K562 (cell line): ENCODE measurements around the gene KANK2. TPM values are rescaled to one million over a fixed set of nuclear protein-coding genes. Genes with fewer than 3 reads are reported as not detected.

Source experiments
- ATAC-seq: fragments of 200-7000 bp; cut with Tn5 transposase; 3 replicates; pipeline ENCODE4 v1.9.1; 2020; ENCODE audit warnings: moderate library complexity
- BruUV-seq: library from RNA; stranded (reverse); fragments of 400-500 nt; replicated peaks from 2 replicates; lab custom pipeline; 2021; lab: Mats Ljungman, UMichigan
- CTCF ChIA-PET: fragments of 300-600 bp; formaldehyde crosslinking; extraction: SDS; loops from one replicate; lab custom pipeline; 2021; ENCODE audit warnings: low intra/inter-chr PET ratio; lab: Yijun Ruan, JAX
- POLR2A ChIA-PET: fragments of 300-600, 350-650 bp; sonication (Branson Sonifier 250); formaldehyde crosslinking; extraction: SDS; loops from one replicate; lab custom pipeline; 2021; ENCODE audit warnings: antibody characterized with exemption, inconsistent platforms; lab: Yijun Ruan, JAX
- DNase-seq, 4 experiments: peaks; one replicate each; pipeline versions ENCODE4 v3.0.0 to v3.0.0-alpha.2; 2011 to 2018; ENCODE audit warnings: low spot score in 3 of 4, mixed read lengths in 3 of 4; ENCODE audit errors: extremely low read depth in 1 of 4
- FAIRE-seq: peaks from 2 replicates; lab custom pipeline; 2011; peaks lifted over from hg19 to GRCh38; lab: Jason Lieb, UNC
- H2AFZ ChIP-seq: 2 replicates; pipeline ENCODE4 v1.6.0; 2011; ENCODE audit warnings: low read depth, low read length, control low read depth, inconsistent platforms
- H3K27ac ChIP-seq: fragments of 200-600 bp; 3 replicates; pipeline ENCODE4 v1.8.0; 2011; ENCODE audit warnings: low read depth, mild to moderate bottlenecking, control low read depth, inconsistent platforms, low read length, moderate library complexity, mixed read lengths; ENCODE audit errors: extremely low read depth
- H3K27me3 ChIP-seq, 2 experiments: fragments of 300-600 bp in 1 of 2; 2 replicates in 1 of 2; 3 replicates in 1 of 2; pipeline versions ENCODE4 v1.6.0 to v1.8.0; 2011; ENCODE audit warnings: inconsistent platforms in 2 of 2, low read length in 2 of 2, mild to moderate bottlenecking in 1 of 2, mixed read lengths in 1 of 2, moderate library complexity in 1 of 2; ENCODE audit not compliant: control insufficient read depth in 2 of 2, insufficient read depth in 2 of 2
- H3K36me3 ChIP-seq: fragments of 300-600 bp; 3 replicates; pipeline ENCODE4 v1.8.0; 2011; ENCODE audit warnings: mild to moderate bottlenecking, low read length, inconsistent platforms; ENCODE audit not compliant: control insufficient read depth, insufficient read depth
- H3K4me1 ChIP-seq, 2 experiments: fragments of 200-600 bp in 1 of 2; replicated peaks in 1 of 2; 2 replicates in 1 of 2; 3 replicates in 1 of 2; pipeline versions ENCODE4 v1.5.1 to v1.8.0; 2011; ENCODE audit warnings: inconsistent platforms in 2 of 2, low read length in 2 of 2, mild to moderate bottlenecking in 1 of 2, mixed read lengths in 1 of 2, moderate library complexity in 1 of 2; ENCODE audit not compliant: control insufficient read depth in 2 of 2, insufficient read depth in 2 of 2
- H3K4me2 ChIP-seq: 2 replicates; pipeline ENCODE4 v1.6.1; 2011; ENCODE audit warnings: low read length, control low read depth, inconsistent platforms, mixed read lengths; ENCODE audit not compliant: insufficient read depth
- H3K4me3 ChIP-seq: fragments of 200-600 bp; sonication (generic), shearing (Covaris generic); 2 replicates; pipeline ENCODE4 v1.5.1; 2016; ENCODE audit warnings: control low read depth, inconsistent platforms
- H3K79me2 ChIP-seq: fragments of 200-600 bp; 3 replicates; pipeline ENCODE4 v1.8.0; 2011; ENCODE audit warnings: low read length, inconsistent platforms; ENCODE audit not compliant: control insufficient read depth, insufficient read depth
- H3K9ac ChIP-seq, 2 experiments: 2 replicates each; pipeline versions ENCODE4 v1.6.0 to v1.6.1; 2011; ENCODE audit warnings: low read depth in 2 of 2, low read length in 2 of 2, control low read depth in 1 of 2, inconsistent platforms in 1 of 2, mild to moderate bottlenecking in 1 of 2, mixed read lengths in 1 of 2; ENCODE audit not compliant: insufficient read depth in 1 of 2
- H3K9me1 ChIP-seq: one replicate; pipeline ENCODE4 v1.6.0; 2011; ENCODE audit warnings: inconsistent platforms, mild to moderate bottlenecking, low read length, moderate library complexity; ENCODE audit not compliant: control insufficient read depth, insufficient read depth
- H3K9me3 ChIP-seq: replicated peaks from 2 replicates; pipeline ENCODE4 v1.5.1; 2011; ENCODE audit warnings: low read depth, low read length, inconsistent platforms; ENCODE audit not compliant: control insufficient read depth, insufficient read depth
- H4K20me1 ChIP-seq: replicated peaks from 2 replicates; pipeline ENCODE4 v1.6.1; 2011; ENCODE audit warnings: low read length, inconsistent platforms, mixed read lengths; ENCODE audit not compliant: control insufficient read depth, insufficient read depth
- BCLAF1 ChIP-seq, 2 experiments: fragments of 450-650 bp in 1 of 2; IDR thresholded peaks; 2 replicates each; pipeline ENCODE4 v1.6.1; 2011 to 2017; ENCODE audit warnings: low read depth in 2 of 2, antibody characterized with exemption in 1 of 2, borderline replicate concordance in 1 of 2, low read length in 1 of 2, mild to moderate bottlenecking in 1 of 2, mixed read lengths in 1 of 2; ENCODE audit not compliant: control insufficient read depth in 1 of 2
- EGR1 ChIP-seq: fragments of 450-650 bp; conservative IDR thresholded peaks from 2 replicates; pipeline ENCODE4 v1.6.1; 2017; ENCODE audit warnings: mild to moderate bottlenecking
- ILK ChIP-seq: fragments of 450-650 bp; IDR thresholded peaks from 2 replicates; pipeline ENCODE4 v1.6.1; 2016; ENCODE audit warnings: missing genetic modification characterization, low read depth, mild to moderate bottlenecking, missing compliant biosample characterization, moderate library complexity, borderline replicate concordance
- MITF ChIP-seq: IDR thresholded peaks from 2 replicates; pipeline ENCODE4 v1.6.1; 2014; ENCODE audit warnings: antibody characterized with exemption
- NR0B1 ChIP-seq: fragments of 450-650 bp; IDR thresholded peaks from one replicate; pipeline ENCODE4 v1.6.1; 2018; ENCODE audit warnings: mild to moderate bottlenecking, moderate library complexity; ENCODE audit not compliant: partially characterized antibody
- PCBP1 ChIP-seq: fragments of 200-400 bp; formaldehyde crosslinking; IDR thresholded peaks from 2 replicates; pipeline ENCODE4 v1.6.1; 2018; ENCODE audit warnings: mild to moderate bottlenecking, low read depth, low read length; ENCODE audit not compliant: poor library complexity, severe bottlenecking
- PPARD ChIP-seq: fragments of 250-450 bp; sonication (Bioruptor Pico); IDR thresholded peaks from 2 replicates; pipeline ENCODE4 v1.8.0; 2022; ENCODE audit warnings: inconsistent platforms, mild to moderate bottlenecking, moderate library complexity
- PRMT5 ChIP-seq: sonication (generic); formaldehyde crosslinking; IDR thresholded peaks from 2 replicates; pipeline ENCODE4 v1.5.0; 2020; ENCODE audit warnings: missing genetic modification reagents
- RFX7 ChIP-seq: fragments of 250-450 bp; sonication (Bioruptor Pico); IDR thresholded peaks from 2 replicates; pipeline ENCODE4 v1.5.1; 2021; ENCODE audit warnings: mild to moderate bottlenecking
- SMARCA4 ChIP-seq: fragments of 450-650 bp; IDR thresholded peaks from 2 replicates; pipeline ENCODE4 v1.6.1; 2016
- SNRNP70 ChIP-seq: fragments of 200-400 bp; formaldehyde crosslinking; optimal IDR thresholded peaks from 2 replicates; pipeline ENCODE3; 2017; ENCODE audit warnings: low read depth, low read length
- SP1 ChIP-seq: sonication (generic); formaldehyde crosslinking; IDR thresholded peaks from 2 replicates; pipeline ENCODE4 v1.8.1; 2022; ENCODE audit warnings: mild to moderate bottlenecking, missing genetic modification reagents
- TCF3 ChIP-seq: sonication (generic); formaldehyde crosslinking; IDR thresholded peaks from 2 replicates; pipeline ENCODE4 v1.4.0; 2020; ENCODE audit warnings: mild to moderate bottlenecking, missing genetic modification reagents
- ZFPM2 ChIP-seq: fragments of 250-450 bp; sonication (Bioruptor Pico); IDR thresholded peaks from 2 replicates; pipeline ENCODE4 v1.5.1; 2022; ENCODE audit warnings: mild to moderate bottlenecking
- WGBS: fragments of 100-300 bp; shearing (Covaris generic); methylation state at CpG from one replicate; pipeline ENCODE4 v1.1.6; 2016; ENCODE audit warnings: low coverage, mixed read lengths; ENCODE audit not compliant: insufficient coverage; ENCODE audit errors: missing lambda C conversion rate; 5-methylcytosine and 5-hydroxymethylcytosine counted together
- in situ Hi-C: fragments of 300-500 bp; cut with MboI; formaldehyde crosslinking; loops from 4 replicates; pipeline ENCODE4 v1.15.0; 2018; ENCODE audit warnings: inconsistent platforms, mixed read lengths
- intact Hi-C: fragments of 100-400 bp; cut with micrococcal nuclease; formaldehyde crosslinking; loops from 2 replicates; pipeline ENCODE4 v1.14.2; 2022
- polyA plus RNA-seq, 8 experiments: library from polyadenylated mRNA; depleted of rRNA in 4 of 8; stranded (reverse) in 5 of 8; unstranded in 3 of 8; fragments of >200 nt; fragmentation: Nextera tagmentation in 2 of 8; fragmentation: Illumina TruSeq in 1 of 8; extraction: Ambion mirVana in 2 of 8; extraction: Trizol in 1 of 8; gene quantifications; 2 replicates each; pipeline versions ENCODE4 v1.2.1 to v1.2.3, GENCODE V29; 2011 to 2014; ENCODE audit warnings: inconsistent platforms in 1 of 8, missing spikeins in 1 of 8
- total RNA-seq, 7 experiments: library from RNA; depleted of rRNA in 6 of 7; stranded (reverse); fragments of >200 nt in 6 of 7; fragmentation: Illumina TruSeq in 2 of 7; extraction: Trizol in 2 of 7; gene quantifications; 2 replicates each; pipeline versions ENCODE4 v1.2.1 to v1.2.3, GENCODE V29; 2011 to 2021; ENCODE audit warnings: low replicate concordance in 1 of 7
- TF ChIP-seq, protein P1 (sequence below): IDR thresholded peaks from 2 replicates; pipeline ENCODE4 v1.6.1; 2011; ENCODE audit not compliant: insufficient read length; ENCODE audit errors: extremely low read depth

Gene KANK2
- total and polyA plus RNA-seq, 9 of the 15 experiments (the other 6 are each of a cell fraction or from before 2014, with no cell fraction given), result 4.4 to 47.8 (median 21.3) TPM

DNA sequence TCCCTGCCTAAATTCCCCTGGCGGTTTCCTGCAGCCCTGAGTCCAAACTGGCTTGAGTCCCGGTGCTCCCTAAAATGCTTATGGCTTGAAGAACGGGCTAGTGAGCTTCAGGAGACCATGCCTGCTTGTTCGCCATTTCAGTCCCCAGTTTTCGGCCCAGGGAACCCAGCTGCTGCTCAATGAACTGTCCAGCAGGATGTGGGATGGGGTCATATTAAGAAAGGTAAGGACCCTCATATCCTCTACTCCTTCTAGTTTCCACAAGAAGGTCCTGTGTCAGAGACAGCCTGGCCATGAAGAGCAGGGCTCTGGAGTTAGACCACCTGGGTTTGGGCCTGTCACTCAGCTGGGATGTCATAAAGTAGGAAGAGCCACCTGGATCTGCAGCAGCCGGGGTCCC is 24.8 kb downstream of the KANK2 start (continued):
- TF ChIP-seq PCBP1 (no peak), SNRNP70 (no peak), NR0B1 (no peak), PPARD (CRISPR knock-in tag) (no peak), MITF (no peak)
- TF ChIP-seq, protein P1, sequence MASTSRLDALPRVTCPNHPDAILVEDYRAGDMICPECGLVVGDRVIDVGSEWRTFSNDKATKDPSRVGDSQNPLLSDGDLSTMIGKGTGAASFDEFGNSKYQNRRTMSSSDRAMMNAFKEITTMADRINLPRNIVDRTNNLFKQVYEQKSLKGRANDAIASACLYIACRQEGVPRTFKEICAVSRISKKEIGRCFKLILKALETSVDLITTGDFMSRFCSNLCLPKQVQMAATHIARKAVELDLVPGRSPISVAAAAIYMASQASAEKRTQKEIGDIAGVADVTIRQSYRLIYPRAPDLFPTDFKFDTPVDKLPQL, result no peak

DNA sequence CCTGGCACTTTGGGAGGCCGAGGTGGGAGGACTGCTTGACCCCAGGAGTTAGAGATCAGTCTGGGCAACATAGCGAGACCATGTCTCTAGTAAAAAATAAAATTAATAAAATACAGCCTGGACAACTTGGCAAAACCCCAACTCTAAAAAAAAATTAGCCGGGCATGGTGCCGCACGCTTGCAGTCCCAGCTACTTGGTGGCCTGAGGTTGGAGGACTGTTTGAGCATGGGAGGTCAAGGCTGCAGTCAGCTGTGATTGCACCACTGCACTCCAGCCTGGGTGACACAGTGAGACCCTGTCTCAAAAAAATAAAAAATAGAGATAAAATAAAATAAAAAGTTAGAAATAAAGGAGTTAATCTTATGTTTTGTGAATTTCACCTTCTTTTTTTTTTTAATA is 26.2 kb downstream of the KANK2 start:
- no peak overlapping the region for H2AFZ ChIP-seq
- H4K20me1 ChIP-seq, result no peaks in the 10 kb centered on the region
- no peaks in the 10 kb centered on the region for H3K27me3 ChIP-seq
- CTCF ChIA-PET, result no interaction called here
- no peak overlapping the region for H3K4me2 ChIP-seq
- no peak for ATAC-seq
- H3K9me1 ChIP-seq, result no peaks in the 10 kb centered on the region
- H3K79me2 ChIP-seq, result no peaks in the 10 kb centered on the region
- no peak overlapping the region for H3K4me3 ChIP-seq
- POLR2A ChIA-PET, result no interaction called here
- WGBS, result 98% methylated on average over 5 of the region's 5 CpGs
- peaks cover 0 to 3% of the 10 kb centered on the region in 2 experiments; a peak in 1 of 5 replicates for H3K4me1 ChIP-seq
- no peak overlapping the region for H3K9ac ChIP-seq
- peaks cover 62% of the 10 kb centered on the region for H3K36me3 ChIP-seq
- no peaks in the 10 kb centered on the region for H3K9me3 ChIP-seq
- in situ Hi-C loops, result no loop called here
- no peak for FAIRE-seq
- DNase-seq, result no peak
- H3K27ac ChIP-seq, result no peak overlapping the region
- intact Hi-C loops, result no loop called here
- no TSS peak for BruUV-seq
- TF ChIP-seq ZFPM2 (CRISPR knock-in tag) (no peak), SMARCA4 (no peak), RFX7 (CRISPR knock-in tag) (no peak), EGR1 (no peak), PCBP1 (no peak), ILK (no peak), BCLAF1 (IDR thresholded peaks at IDR 0.05; ENCODE audit: borderline replicate concordance in 1 of 2, control insufficient read depth in 1 of 2, low read depth in 2 of 2, low read length in 1 of 2) (no peak), TCF3 (CRISPR knock-in tag) (no peak), SP1 (no peak), PRMT5 (CRISPR knock-in tag) (no peak)
